GM12891 (cell line): ENCODE measurements around the gene ANKRD66.

ENCODE experiments used
- POLR2A ChIP-seq: IDR thresholded peaks from 2 replicates; pipeline ENCODE4 v1.6.1; 2011; ENCODE audit warnings: low read depth, low read length, control low read depth
- POLR2AphosphoS5 ChIP-seq: IDR thresholded peaks from 2 replicates; pipeline ENCODE4 v1.6.1; 2011; ENCODE audit warnings: low read depth, low read length, control low read depth
- SPI1 ChIP-seq: IDR thresholded peaks from 2 replicates; pipeline ENCODE4 v1.6.1; 2011; ENCODE audit warnings: low read depth, low read length, control low read depth
- TAF1 ChIP-seq: IDR thresholded peaks from 2 replicates; pipeline ENCODE4 v1.6.1; 2011; ENCODE audit warnings: low read depth, low read length, control low read depth

GRCh38 chr6:46720401-46720800 lies 26.3 kb upstream of the ANKRD66 start:
- TF ChIP-seq POLR2A (no peak), POLR2AphosphoS5 (no peak), SPI1 (no peak), TAF1 (no peak)
